Astrocyte (in vitro differentiated cells and primary cell): Measurements from ENCODE around the gene UBE2E2. TPM values are rescaled to one million over a fixed set of nuclear protein-coding genes. Genes with fewer than 3 reads are reported as not detected.

Experiments used
- DNase-seq: peaks from one replicate; pipeline ENCODE4 v3.0.0-alpha.2; 2010; ENCODE audit warnings: low read depth
- FAIRE-seq: peaks from 2 replicates; lab custom pipeline; 2011; peaks lifted over from hg19 to GRCh38; lab: Jason Lieb, UNC
- H2AFZ ChIP-seq: 2 replicates; pipeline ENCODE4 v1.6.0; 2012; ENCODE audit warnings: low read depth, low read length, inconsistent platforms
- H3K27ac ChIP-seq: 2 replicates; pipeline ENCODE4 v1.5.1; 2011; ENCODE audit warnings: low read depth, low read length, inconsistent platforms
- H3K27me3 ChIP-seq: 2 replicates; pipeline ENCODE4 v1.6.0; 2011; ENCODE audit warnings: low read length, inconsistent platforms; ENCODE audit not compliant: insufficient read depth
- H3K36me3 ChIP-seq: 2 replicates; pipeline ENCODE4 v1.5.1; 2011; ENCODE audit warnings: low read length, inconsistent platforms; ENCODE audit not compliant: insufficient read depth
- H3K4me1 ChIP-seq: 2 replicates; pipeline ENCODE4 v1.5.1; 2011; ENCODE audit warnings: low read length, inconsistent platforms; ENCODE audit not compliant: insufficient read depth
- H3K4me2 ChIP-seq: 2 replicates; pipeline ENCODE4 v1.6.0; 2012; ENCODE audit warnings: low read length, inconsistent platforms
- H3K4me3 ChIP-seq: 2 replicates; pipeline ENCODE4 v1.5.1; 2011; ENCODE audit warnings: low read depth, mild to moderate bottlenecking, low read length, inconsistent platforms; ENCODE audit not compliant: insufficient read depth
- H3K79me2 ChIP-seq: 2 replicates; pipeline ENCODE4 v1.6.0; 2012; ENCODE audit warnings: mild to moderate bottlenecking, low read length, inconsistent platforms; ENCODE audit not compliant: insufficient read depth
- H3K9ac ChIP-seq: 2 replicates; pipeline ENCODE4 v1.6.0; 2012; ENCODE audit warnings: mild to moderate bottlenecking, low read length, inconsistent platforms
- H3K9me3 ChIP-seq: 2 replicates; pipeline ENCODE4 v1.5.1; 2012; ENCODE audit warnings: low read depth, mild to moderate bottlenecking, low read length, inconsistent platforms; ENCODE audit not compliant: insufficient read depth
- H4K20me1 ChIP-seq: 2 replicates; pipeline ENCODE4 v1.6.0; 2012; ENCODE audit warnings: low read length, inconsistent platforms; ENCODE audit not compliant: insufficient read depth
- H3K27ac Mint-ChIP-seq: one replicate; pipeline ENCODE4 v1.8.0; 2021; ENCODE audit warnings: mild to moderate bottlenecking, mixed read lengths; ENCODE audit not compliant: unreplicated experiment
- H3K27me3 Mint-ChIP-seq: one replicate; pipeline ENCODE4 v1.8.0; 2021; ENCODE audit warnings: low read depth, mixed read lengths; ENCODE audit not compliant: unreplicated experiment
- H3K36me3 Mint-ChIP-seq: one replicate; pipeline ENCODE4 v1.8.0; 2021; ENCODE audit warnings: low read depth, mixed read lengths; ENCODE audit not compliant: unreplicated experiment
- H3K4me1 Mint-ChIP-seq: one replicate; pipeline ENCODE4 v1.8.0; 2021; ENCODE audit warnings: low read depth, mixed read lengths; ENCODE audit not compliant: unreplicated experiment
- H3K4me3 Mint-ChIP-seq: one replicate; pipeline ENCODE4 v1.8.0; 2021; ENCODE audit warnings: mild to moderate bottlenecking, moderate library complexity, mixed read lengths; ENCODE audit not compliant: unreplicated experiment
- H3K9me3 Mint-ChIP-seq: one replicate; pipeline ENCODE4 v1.8.0; 2021; ENCODE audit warnings: mild to moderate bottlenecking, mixed read lengths; ENCODE audit not compliant: unreplicated experiment
- CTCF ChIP-seq: IDR thresholded peaks from 2 replicates; pipeline ENCODE4 v1.5.1; 2011; ENCODE audit warnings: low read depth, mild to moderate bottlenecking, inconsistent platforms, low read length, moderate library complexity; ENCODE audit not compliant: insufficient read depth
- EZH2 ChIP-seq: IDR thresholded peaks from 2 replicates; pipeline ENCODE4 v1.6.1; 2012; ENCODE audit warnings: mild to moderate bottlenecking, low read length, inconsistent platforms; ENCODE audit not compliant: insufficient read depth
- total RNA-seq: library from RNA; stranded (reverse); gene quantifications from 2 replicates; pipeline ENCODE4 v1.2.1, GENCODE V29; 2021

The UBE2E2 gene
- total RNA-seq, 1 donor from 2014 or later: 89.8 TPM

- H3K4me1 Mint-ChIP-seq: peaks cover 22% of the 10 kb centered on the region
- Histone ChIP-seq H2AFZ (no peak overlapping the region), H3K9ac (no peak overlapping the region), H3K79me2 (peaks cover 17% of the 10 kb centered on the region), H4K20me1 (peaks cover 54% of the 10 kb centered on the region), H3K9me3 (no peaks in the 10 kb centered on the region), H3K4me3 (no peak overlapping the region), H3K36me3 (no peaks in the 10 kb centered on the region), H3K4me1 (peaks cover 11% of the 10 kb centered on the region), H3K27ac (no peak overlapping the region), H3K4me2 (no peak overlapping the region), H3K27me3 (no peaks in the 10 kb centered on the region)
- no peak for TF ChIP-seq CTCF
- no peak for TF ChIP-seq EZH2
- no peak overlapping the region for H3K27ac Mint-ChIP-seq
- FAIRE-seq: no peak
- H3K4me3 Mint-ChIP-seq: no peak overlapping the region
- H3K27me3 Mint-ChIP-seq: no peaks in the 10 kb centered on the region
- no peak for DNase-seq
- H3K9me3 Mint-ChIP-seq: peaks cover 3% of the 10 kb centered on the region
- H3K36me3 Mint-ChIP-seq: no peaks in the 10 kb centered on the region
These were observed 116.5 kb downstream of the UBE2E2 start for GRCh38 chr3:23319366-23320312.

GRCh38 chr3:23320586-23321570 lies 117.8 kb downstream of the UBE2E2 start:
- Histone ChIP-seq H3K27ac (no peak overlapping the region), H3K36me3 (no peaks in the 10 kb centered on the region), H3K4me2 (no peak overlapping the region), H3K4me1 (peaks cover 13% of the 10 kb centered on the region), H3K4me3 (no peak overlapping the region), H4K20me1 (peaks cover 48% of the 10 kb centered on the region), H3K9ac (no peak overlapping the region), H3K9me3 (no peaks in the 10 kb centered on the region), H3K79me2 (peaks cover 17% of the 10 kb centered on the region), H2AFZ (no peak overlapping the region), H3K27me3 (no peaks in the 10 kb centered on the region)
- DNase-seq (no peak), FAIRE-seq (peak; percentile 45)
- H3K27ac Mint-ChIP-seq: no peak overlapping the region
- no peaks in the 10 kb centered on the region for H3K36me3 Mint-ChIP-seq
- no peak for TF ChIP-seq CTCF
- TF ChIP-seq EZH2: no peak
- no peaks in the 10 kb centered on the region for H3K27me3 Mint-ChIP-seq
- peaks cover 16% of the 10 kb centered on the region for H3K4me1 Mint-ChIP-seq
- H3K9me3 Mint-ChIP-seq: peaks cover 3% of the 10 kb centered on the region
- H3K4me3 Mint-ChIP-seq: no peak overlapping the region
